ENCODE measurements around the gene CLSTN2. TPM values are rescaled to one million over a fixed set of nuclear protein-coding genes. Genes with fewer than 3 reads are reported as not detected.

CLSTN2 gene
- total and polyA plus RNA-seq, 2 donors from 2014 or later = 2.0 to 12.0 TPM

GRCh38 chr3:140553591-140553990, 618.6 kb downstream of the CLSTN2 start:
- intact Hi-C loops (cut with DNase I) = no loop called here
- no peaks in the 10 kb centered on the region for H3K36me3 ChIP-seq (ENCODE audit: control insufficient read depth in 2 of 3, insufficient read depth in 3 of 3, low read length in 3 of 3)

GRCh38 chr3:140555666-140556065, 620.7 kb downstream of the CLSTN2 start:
- intact Hi-C loops (cut with DNase I) = no loop called here
- FAIRE-seq = no peak
- Histone ChIP-seq H3K4me1 (ENCODE audit: control insufficient read depth in 2 of 3, insufficient read depth in 2 of 3, low read depth in 1 of 3, low read length in 3 of 3) (no peaks in the 10 kb centered on the region), H3K36me3 (ENCODE audit: control insufficient read depth in 2 of 3, insufficient read depth in 3 of 3, low read length in 3 of 3) (no peaks in the 10 kb centered on the region), H3K4me3 (ENCODE audit: low read length in 3 of 3) (no peak overlapping the region), H3K9ac (ENCODE audit: low read length in 3 of 3) (no peak overlapping the region), H3K9me3 (ENCODE audit: control insufficient read depth in 2 of 3, insufficient read depth in 1 of 3, low read length in 3 of 3) (no peaks in the 10 kb centered on the region), H3K27ac (ENCODE audit: low read depth in 2 of 2, low read length in 2 of 2) (no peak overlapping the region), H3K27me3 (ENCODE audit: control insufficient read depth, insufficient read depth, low read length) (no peaks in the 10 kb centered on the region)
- DNase-seq = no peak
- no peak for TF ChIP-seq CTCF (IDR thresholded peaks at IDR 0.05; ENCODE audit: borderline replicate concordance, extremely low read depth, insufficient read depth)

More at GRCh38 chr3:140553591-140553990, 618.6 kb downstream of the CLSTN2 start:
- Histone ChIP-seq H3K27me3 (ENCODE audit: control insufficient read depth, insufficient read depth, low read length) (no peaks in the 10 kb centered on the region), H3K27ac (ENCODE audit: low read depth in 2 of 2, low read length in 2 of 2) (no peak overlapping the region), H3K4me3 (ENCODE audit: low read length in 3 of 3) (no peak overlapping the region), H3K9me3 (ENCODE audit: control insufficient read depth in 2 of 3, insufficient read depth in 1 of 3, low read length in 3 of 3) (no peaks in the 10 kb centered on the region), H3K9ac (ENCODE audit: low read length in 3 of 3) (no peak overlapping the region), H3K4me1 (ENCODE audit: control insufficient read depth in 2 of 3, insufficient read depth in 2 of 3, low read depth in 1 of 3, low read length in 3 of 3) (no peaks in the 10 kb centered on the region)
- FAIRE-seq (no peak), DNase-seq (no peak)
- no peak for TF ChIP-seq CTCF (IDR thresholded peaks at IDR 0.05; ENCODE audit: borderline replicate concordance, extremely low read depth, insufficient read depth)

- H3K27me3 ChIP-seq (ENCODE audit: control insufficient read depth, insufficient read depth, low read length) = no peaks in the 10 kb centered on the region
- no peaks in the 10 kb centered on the region for H3K9me3 ChIP-seq (ENCODE audit: control insufficient read depth in 2 of 3, insufficient read depth in 1 of 3, low read length in 3 of 3)
- H3K4me3 ChIP-seq (ENCODE audit: low read length in 3 of 3) = no peak overlapping the region
- intact Hi-C loops (cut with DNase I) = no loop called here
- DNase-seq (no peak), FAIRE-seq (no peak)
- no peaks in the 10 kb centered on the region for H3K4me1 ChIP-seq (ENCODE audit: control insufficient read depth in 2 of 3, insufficient read depth in 2 of 3, low read depth in 1 of 3, low read length in 3 of 3)
- TF ChIP-seq CTCF (IDR thresholded peaks at IDR 0.05; ENCODE audit: borderline replicate concordance, extremely low read depth, insufficient read depth) = no peak
- no peak overlapping the region for H3K27ac ChIP-seq (ENCODE audit: low read depth in 2 of 2, low read length in 2 of 2)
- no peak overlapping the region for H3K9ac ChIP-seq (ENCODE audit: low read length in 3 of 3)
- H3K36me3 ChIP-seq (ENCODE audit: control insufficient read depth in 2 of 3, insufficient read depth in 3 of 3, low read length in 3 of 3) = no peaks in the 10 kb centered on the region
Measured at GRCh38 chr3:140557476-140557875, 622.5 kb downstream of the CLSTN2 start.

GRCh38 chr3:140559546-140559945, 624.6 kb downstream of the CLSTN2 start:
- no peaks in the 10 kb centered on the region for H3K4me1 ChIP-seq (ENCODE audit: control insufficient read depth in 2 of 3, insufficient read depth in 2 of 3, low read depth in 1 of 3, low read length in 3 of 3)
- FAIRE-seq = no peak
- no peaks in the 10 kb centered on the region for H3K9me3 ChIP-seq (ENCODE audit: control insufficient read depth in 2 of 3, insufficient read depth in 1 of 3, low read length in 3 of 3)
- intact Hi-C loops (cut with DNase I) = no loop called here
- H3K9ac ChIP-seq (ENCODE audit: low read length in 3 of 3) = no peak overlapping the region
- no peak for DNase-seq
- H3K4me3 ChIP-seq (ENCODE audit: low read length in 3 of 3) = no peak overlapping the region
- no peaks in the 10 kb centered on the region for H3K36me3 ChIP-seq (ENCODE audit: control insufficient read depth in 2 of 3, insufficient read depth in 3 of 3, low read length in 3 of 3)
- H3K27me3 ChIP-seq (ENCODE audit: control insufficient read depth, insufficient read depth, low read length) = no peaks in the 10 kb centered on the region
- H3K27ac ChIP-seq (ENCODE audit: low read depth in 2 of 2, low read length in 2 of 2) = no peak overlapping the region
- TF ChIP-seq CTCF (IDR thresholded peaks at IDR 0.05; ENCODE audit: borderline replicate concordance, extremely low read depth, insufficient read depth) = no peak

Data from kidney (tissue), 14 donors.